GM10266 (cell line): ENCODE measurements around the gene MC2R.
"Not testable (repeated sequence)": the region's sequence is repeated elsewhere in the genome, so short reads cannot be mapped to it uniquely, and the experiment has no call there.

ENCODE experiments used
- DNase-seq: peaks from one replicate; pipeline ENCODE4 v3.0.0; 2012; ENCODE audit errors: extremely low spot score
- TF ChIP-seq, protein P1 (sequence below): IDR thresholded peaks from 2 replicates; pipeline ENCODE4 v1.5.1; 2012; ENCODE audit warnings: mild to moderate bottlenecking, low read depth; ENCODE audit not compliant: control insufficient read depth, insufficient read depth; ENCODE audit errors: missing control alignments

MC2R gene

DNA sequence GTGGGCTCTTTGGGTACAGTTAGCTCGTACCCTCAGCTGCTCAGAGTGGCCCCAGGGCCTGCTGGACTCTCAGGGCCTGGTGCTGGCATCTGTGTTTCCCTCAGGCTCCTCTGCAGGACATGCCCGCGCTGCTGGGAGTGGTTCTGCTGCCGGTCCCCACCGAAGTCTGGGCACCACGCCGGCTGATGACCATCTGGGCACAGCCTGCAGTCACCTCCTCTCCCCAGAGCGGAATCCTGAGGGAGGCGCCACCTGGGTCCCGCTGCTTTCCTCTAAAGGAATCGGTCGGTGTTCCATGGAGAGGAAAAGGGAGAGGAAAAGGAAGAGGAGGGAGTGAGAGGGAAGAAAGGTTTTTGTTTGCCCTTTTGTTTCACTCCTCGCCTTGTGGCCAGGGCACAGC is 43.6 kb downstream of the MC2R start:
- TF ChIP-seq, protein P1, sequence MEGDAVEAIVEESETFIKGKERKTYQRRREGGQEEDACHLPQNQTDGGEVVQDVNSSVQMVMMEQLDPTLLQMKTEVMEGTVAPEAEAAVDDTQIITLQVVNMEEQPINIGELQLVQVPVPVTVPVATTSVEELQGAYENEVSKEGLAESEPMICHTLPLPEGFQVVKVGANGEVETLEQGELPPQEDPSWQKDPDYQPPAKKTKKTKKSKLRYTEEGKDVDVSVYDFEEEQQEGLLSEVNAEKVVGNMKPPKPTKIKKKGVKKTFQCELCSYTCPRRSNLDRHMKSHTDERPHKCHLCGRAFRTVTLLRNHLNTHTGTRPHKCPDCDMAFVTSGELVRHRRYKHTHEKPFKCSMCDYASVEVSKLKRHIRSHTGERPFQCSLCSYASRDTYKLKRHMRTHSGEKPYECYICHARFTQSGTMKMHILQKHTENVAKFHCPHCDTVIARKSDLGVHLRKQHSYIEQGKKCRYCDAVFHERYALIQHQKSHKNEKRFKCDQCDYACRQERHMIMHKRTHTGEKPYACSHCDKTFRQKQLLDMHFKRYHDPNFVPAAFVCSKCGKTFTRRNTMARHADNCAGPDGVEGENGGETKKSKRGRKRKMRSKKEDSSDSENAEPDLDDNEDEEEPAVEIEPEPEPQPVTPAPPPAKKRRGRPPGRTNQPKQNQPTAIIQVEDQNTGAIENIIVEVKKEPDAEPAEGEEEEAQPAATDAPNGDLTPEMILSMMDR: no peak
- DNase-seq: no peak

DNA sequence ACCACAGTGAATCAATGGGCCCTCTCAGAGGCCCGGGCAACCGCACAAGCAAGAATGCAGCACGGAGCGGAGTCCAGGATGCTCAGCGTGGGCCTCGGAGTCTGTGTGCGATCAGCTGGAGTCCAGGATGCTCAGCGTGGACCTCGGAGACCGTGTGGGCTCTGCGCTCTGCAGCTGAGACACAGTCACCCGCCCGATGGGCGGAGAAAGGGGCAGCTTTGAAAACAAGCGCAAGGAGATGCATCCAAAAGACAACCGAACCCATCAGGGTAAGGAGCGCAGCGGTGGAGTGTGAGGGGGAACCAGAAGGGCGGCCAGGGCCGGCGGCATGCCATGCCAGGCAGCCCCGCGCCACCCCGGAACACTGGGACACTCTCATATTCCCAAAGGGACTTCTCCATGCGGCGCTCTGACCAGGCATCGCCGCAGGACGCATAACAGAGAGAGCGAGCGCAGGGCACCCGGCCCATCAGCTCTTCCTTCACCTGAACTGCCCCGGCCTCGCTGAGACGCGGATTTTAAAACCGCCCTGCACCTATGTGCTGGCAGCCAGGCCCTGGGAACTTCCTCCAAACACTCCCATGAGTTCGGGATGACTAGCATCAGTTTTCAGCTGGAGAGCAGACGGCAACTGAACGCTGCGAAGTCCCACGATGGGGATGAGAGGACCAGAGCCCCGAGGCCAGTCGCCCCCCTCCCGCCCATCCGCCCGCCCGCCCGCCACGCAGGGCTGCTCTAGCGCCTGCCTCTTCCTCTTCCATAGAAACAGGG is 46.6 kb downstream of the MC2R start:
- DNase-seq: no peak
- TF ChIP-seq, protein P1: no peak

DNA sequence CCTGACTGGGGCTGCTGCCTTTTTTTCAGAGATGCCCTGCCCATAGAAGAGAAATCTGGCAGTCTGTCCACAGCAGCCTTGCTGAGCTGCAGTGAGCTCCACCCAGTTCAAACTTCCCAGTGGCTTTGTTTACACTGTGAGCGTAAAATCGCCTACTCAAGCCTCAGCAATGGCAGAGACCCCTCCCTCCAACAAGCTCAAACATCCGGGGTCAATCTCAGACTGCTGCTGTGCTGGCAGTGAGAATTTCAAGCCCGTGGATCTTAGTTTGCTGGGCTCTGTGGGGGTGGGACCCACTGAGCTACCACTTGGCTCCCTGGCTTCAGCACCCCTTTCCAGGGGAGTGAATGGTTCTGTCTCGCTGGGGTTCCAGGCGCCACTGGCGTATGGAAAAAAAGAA is 52.4 kb downstream of the MC2R start:
- DNase-seq: not testable (repeated sequence)

DNA sequence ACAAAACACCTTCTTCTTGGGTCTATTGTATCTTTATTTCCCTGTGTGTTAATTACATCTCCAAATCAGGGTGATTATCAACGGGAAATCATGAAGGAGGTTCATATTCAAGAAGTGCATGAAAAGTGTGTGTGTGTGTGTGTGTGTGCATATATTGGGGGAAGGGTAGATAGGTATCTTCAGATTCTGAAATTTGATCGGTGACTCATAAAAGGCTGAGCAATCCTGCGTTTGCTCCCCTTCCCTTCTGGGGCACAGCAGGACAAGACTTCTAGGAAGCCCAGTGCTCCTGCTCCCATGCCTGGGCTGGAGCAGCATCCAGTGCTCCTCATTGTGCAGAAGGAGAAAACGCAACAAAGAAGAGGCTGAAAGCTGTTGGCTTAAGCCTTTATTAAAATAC is 65.5 kb downstream of the MC2R start:
- TF ChIP-seq, protein P1: no peak
- DNase-seq: no peak

DNA sequence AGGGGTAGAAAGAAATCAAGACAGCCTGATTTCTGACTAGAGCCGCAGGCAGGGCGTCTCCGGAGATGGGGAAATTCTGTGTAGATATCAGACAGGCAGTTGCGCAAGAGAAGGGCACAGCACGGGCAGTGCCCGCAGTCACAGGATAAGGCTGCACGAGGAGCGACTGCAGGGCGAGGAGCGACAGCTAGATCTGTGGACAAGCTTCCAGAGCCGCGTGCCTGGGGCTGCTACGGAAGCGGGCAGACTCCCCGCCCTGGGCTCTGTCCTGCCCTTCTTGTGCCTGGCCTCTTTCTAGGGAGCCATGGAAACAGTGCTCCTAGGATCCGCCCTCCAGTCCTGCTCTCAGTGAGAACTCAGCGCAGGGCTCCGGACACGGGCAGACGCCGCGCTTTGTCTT is 78.8 kb downstream of the MC2R start:
- no peak for DNase-seq
- TF ChIP-seq, protein P1: no peak

DNA sequence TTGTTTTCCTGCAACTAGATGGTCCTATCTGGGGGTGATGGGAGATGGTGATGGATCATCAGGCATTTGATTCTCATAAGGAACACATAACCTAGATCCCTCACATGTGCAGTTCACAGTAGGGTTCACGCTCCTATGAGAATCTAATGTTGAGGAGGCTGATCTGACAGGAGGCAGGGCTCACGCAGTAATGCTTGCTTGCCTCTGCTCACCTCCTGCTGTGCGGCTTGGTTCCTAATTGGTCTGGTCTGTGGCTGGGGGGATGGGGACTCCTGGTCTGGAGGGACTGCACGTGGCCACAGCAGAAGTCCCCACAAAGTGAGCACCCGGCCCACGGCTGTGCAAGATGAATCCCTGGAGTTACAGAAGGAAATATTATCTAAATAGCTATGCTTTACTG is 80.1 kb downstream of the MC2R start:
- TF ChIP-seq, protein P1: no peak
- no peak for DNase-seq

DNA sequence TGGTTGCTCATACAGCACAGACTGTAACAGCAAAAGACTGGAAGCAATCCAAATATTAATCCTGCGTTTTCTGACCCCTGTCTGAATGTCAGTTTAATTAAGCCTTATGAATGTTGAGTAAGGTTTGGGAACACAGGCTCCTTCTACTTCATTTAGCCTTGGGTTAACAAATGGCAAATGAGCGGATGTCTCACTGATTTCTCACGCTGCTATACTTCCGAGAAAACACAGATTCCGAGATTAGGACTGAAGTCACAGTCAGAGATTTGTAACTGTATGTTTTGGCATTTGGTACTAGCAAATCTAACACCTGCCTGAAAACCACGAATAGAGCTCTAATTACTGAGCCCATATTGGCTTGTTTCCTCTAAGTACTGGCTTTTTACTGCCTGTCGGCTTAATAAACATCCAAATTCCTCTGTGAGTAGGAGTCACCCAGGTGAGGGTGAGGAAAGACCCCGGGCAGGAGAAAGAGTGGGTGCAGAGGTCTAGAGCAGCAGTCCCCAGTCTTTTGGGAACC is 80.8 kb downstream of the MC2R start:
- TF ChIP-seq, protein P1: no peak
- DNase-seq: no peak
